TTC549 (cell line): Measurements from ENCODE around the gene PRPF31.
A peak's percentile ranks its signal among the peaks of the same experiment; 100 is the strongest.
"Not testable (repeated sequence)": the region's sequence is repeated elsewhere in the genome, so short reads cannot be mapped to it uniquely, and the experiment has no call there.

Experiments
- FAIRE-seq: peaks from 2 replicates; lab custom pipeline; 2012; peaks lifted over from hg19 to GRCh38; lab: Jason Lieb, UNC

The PRPF31 gene

GRCh38 chr19:54164369-54165068 lies 49.0 kb downstream of the PRPF31 start:
- no peak for FAIRE-seq

DNA sequence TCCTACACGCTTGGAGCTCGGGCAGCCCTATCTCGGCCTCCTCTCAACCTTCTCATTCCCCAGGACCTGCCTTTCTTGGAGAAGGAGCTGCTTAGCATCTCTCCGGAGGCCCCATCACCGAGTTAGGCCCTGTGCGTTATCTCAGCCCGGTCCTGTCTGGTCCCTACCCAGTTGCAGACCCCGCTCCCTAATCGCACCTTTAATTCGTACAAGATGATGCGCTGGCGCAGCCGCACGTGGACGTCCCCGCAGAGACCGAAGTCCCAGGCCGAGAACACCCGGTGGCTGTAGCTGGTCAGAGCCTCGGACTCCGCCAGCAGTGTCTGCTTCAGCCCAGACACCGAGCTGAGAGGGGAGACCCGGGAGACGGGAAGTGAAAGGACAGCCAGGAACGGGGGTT lies 49.7 kb downstream of the PRPF31 start:
- FAIRE-seq, result no peak

DNA sequence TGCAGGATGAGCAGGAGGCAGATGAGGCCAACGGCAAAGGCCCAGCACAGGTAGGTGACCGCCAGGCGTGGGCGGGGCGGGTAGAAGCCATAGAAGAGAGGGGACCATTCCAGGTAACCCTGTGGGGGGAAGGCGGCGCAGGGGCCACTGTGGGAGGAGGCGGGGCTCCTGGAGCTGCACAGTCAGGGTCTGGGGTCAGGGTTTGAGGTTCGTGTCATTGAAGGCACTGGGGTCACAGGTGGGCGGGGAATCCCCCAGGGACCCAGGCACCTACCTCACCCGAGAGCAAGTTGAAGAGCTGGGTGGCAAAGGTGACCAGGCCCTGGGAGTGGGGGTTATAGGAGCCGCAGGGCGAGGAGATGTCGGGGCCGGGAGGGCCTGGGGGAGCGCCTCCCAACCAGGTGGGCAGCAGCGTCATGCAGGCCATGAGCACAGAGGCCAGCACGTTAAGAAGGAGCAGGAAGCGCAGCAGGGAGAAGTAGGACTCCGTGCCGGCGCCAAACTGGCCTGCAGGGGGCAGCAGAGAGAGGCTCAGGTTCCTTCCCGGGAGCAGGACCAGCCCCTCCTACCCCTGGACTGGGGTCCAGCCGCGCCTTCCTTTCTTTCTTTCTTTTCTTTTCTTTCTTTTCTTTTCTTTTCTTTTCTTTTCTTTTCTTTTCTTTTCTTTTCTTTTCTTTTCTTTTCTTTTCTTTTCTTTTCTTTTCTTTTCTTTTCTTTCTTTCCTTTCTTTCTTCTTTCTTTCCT lies 52.8 kb downstream of the PRPF31 start:
- no peak for FAIRE-seq

DNA sequence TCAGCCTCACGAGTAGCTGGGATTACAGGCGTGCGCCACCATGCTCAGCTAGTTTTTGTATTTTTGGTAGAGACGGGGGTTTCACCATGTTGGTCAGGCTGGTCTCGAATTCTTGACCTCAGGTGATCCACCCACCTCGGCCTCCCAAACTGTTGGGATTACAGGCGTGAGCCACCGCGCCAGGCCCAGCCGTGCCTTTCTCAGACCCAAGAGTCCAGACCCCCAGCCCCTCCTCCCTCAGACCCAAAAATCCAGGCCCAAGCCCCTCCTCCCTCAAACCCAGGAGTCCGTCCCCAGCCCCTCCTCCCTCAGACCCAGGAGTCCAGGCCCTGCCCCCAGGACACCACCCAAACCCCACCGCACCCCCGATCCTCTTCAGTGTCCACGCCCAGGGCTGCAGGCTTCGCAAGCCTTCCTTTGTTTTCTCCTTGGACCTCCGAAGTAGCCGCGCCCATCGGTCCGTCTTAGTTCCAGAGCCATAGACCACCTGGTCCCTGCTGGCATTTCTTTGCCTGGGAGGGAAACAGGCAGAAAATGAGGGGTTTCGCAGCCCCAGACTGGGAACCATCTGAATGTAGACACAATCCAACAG lies 53.7 kb downstream of the PRPF31 start:
- no peak for FAIRE-seq

- not testable (repeated sequence) for FAIRE-seq
These were observed 56.3 kb downstream of the PRPF31 start for GRCh38 chr19:54171736-54172431.

GRCh38 chr19:54172471-54173358 lies 57.2 kb downstream of the PRPF31 start, which contains the start of gene TMC4:
Gene TMC4 (minus strand): TSS chr19:54173160. CDS start chr19:54173117, 43 bp downstream.
- no peak for FAIRE-seq

DNA sequence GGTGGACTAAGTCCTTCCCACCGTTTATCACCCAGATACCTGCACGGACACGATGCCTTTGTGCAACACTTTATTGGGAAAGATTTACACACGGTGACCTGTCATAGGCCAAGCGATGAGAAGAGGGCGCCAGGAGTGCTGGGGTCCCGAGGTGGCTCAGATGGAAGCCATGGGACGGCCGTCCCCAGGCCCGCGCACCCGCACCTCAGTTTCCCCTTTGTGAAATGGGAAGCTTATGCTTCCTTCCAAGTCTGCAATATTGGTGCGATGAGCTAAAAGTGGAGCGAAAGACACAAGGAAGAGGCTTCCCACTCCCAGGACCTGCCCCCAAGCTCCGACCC lies 57.8 kb downstream of the PRPF31 start:
- FAIRE-seq, result no peak

DNA sequence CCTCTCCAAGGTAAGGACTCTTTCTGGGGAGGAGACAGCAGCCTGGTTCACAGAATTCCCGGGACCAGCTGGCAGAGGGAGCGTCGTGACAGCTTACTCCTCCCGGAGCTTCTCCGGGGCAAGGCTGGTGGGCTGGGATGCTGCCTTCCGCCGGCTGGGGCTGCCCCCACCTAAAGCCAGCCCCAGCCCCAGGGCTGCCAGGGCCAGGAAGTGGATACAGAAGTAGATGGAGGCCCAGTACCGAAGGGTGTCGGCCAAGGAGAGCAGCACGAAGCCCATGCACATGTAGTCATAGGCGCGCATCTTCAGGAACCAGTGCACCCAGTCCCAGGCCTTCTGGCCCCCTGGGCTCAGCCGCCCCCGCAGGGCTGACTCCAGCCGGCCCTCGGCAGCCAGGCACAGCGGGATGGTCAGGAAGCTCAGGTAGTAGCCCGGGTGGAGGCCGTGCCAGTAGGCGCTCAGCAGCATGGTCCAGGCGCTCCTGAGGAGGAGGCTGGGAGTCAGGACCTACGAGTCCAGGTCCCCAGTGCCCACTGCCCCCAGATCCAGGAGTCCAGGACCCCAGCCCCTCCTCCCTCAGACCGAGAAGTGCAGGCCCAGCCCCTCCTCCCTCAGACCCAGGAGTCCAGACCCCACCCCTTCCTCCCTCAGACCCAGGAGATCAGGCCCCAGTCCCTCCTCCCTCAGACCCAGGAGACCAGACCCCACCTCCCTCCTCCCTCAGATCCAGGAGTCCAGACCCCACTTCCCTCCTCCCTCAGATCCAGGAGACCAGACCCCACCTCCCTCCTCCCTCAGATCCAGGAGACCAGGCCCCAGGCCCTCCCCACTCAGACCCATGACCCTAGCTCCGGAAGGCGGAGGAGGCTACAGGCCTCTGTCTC lies 58.6 kb downstream of the PRPF31 start:
- FAIRE-seq, result no peak

- no peak for FAIRE-seq
These were observed 63.2 kb downstream of the PRPF31 start for GRCh38 chr19:54178581-54179261.

DNA sequence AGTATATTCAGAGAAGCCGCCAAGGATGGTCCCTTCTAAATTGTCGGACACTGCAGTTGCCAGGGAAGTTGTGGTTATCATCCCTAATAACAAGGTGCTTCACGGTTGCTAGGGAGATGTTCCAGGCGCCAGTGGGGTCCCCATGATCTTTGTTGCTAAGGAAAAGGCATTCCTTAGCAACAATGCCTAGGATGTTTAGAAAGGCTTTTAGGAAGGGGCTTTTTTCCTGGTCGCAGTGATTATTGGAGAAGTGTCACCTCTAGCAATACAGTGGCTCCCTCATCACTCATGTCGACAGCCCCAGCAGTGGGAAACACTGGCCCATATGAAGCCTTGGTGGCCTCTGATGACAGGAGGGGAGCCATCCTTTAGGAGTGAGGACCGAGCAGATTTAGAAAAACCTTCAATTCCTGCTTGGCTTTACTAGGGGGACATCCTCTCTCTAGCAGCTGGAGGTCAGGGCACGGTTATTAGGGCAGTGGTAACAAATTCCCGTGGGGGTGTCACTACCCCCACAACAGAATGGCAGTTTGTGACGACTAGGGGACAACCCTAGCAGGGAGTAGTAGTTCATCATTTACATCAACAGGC lies 63.8 kb downstream of the PRPF31 start:
- no peak for FAIRE-seq

DNA sequence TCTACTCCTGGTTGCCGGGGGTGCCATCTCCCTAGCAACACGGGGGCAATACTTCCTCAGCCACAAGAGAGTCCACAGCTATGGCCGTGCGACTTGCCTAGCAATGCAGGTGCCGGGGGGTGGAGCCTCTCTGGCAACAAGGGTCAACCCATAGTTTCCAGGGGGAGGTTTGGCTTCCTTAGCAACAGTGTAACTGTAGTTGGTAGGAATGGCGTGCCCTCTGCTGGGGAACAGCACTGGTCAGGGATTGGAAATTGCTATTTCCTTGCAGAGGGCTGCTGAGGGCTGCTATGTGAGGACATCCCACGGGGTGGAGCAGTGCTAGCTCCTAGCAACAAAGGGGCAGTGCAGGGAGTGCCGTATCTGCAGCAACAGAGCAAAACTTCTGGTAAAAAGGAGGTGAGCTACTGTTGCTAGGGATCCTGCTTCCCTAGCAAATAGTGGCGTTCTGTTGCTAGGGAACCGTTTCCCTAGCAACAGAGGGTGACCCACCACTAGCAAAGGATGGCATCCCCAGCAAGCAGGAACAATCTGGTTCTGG lies 64.4 kb downstream of the PRPF31 start:
- FAIRE-seq, result peak; percentile 85

DNA sequence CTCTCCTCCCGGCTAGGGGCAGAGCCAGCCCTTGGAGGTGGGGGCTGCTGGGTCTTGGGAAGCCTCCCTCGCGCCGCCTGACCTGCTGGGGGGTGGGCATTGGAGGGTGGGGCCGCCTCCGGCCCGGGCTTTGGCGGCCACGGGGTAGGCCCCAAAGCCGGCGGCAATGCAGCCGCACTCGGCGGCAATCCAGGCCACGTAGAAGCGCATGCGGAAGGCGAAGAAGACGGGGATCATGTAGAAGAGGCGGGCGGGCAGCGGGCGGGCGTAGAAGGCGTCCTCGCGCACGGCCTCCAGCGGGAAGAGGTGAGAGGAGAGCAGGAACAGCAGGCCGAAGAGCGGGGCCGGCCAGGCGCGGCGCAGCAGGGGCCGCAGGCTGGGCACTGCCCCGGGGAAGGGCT lies 65.1 kb downstream of the PRPF31 start:
- FAIRE-seq, result no peak
